HEK293T (cell line): Measurements from ENCODE around the gene FRMD7.

Experiments used
- FOXK2 ChIP-seq: fragments of 450-650 bp; IDR thresholded peaks from 2 replicates; pipeline ENCODE4 v1.6.1; 2016; ENCODE audit warnings: mild to moderate bottlenecking
- FOXM1 ChIP-seq: fragments of 450-650 bp; IDR thresholded peaks from 2 replicates; pipeline ENCODE4 v1.6.1; 2017; ENCODE audit warnings: mild to moderate bottlenecking, borderline replicate concordance
- HDGF ChIP-seq: fragments of 450-650 bp; IDR thresholded peaks from 2 replicates; pipeline ENCODE4 v1.6.1; 2017; ENCODE audit warnings: antibody characterized with exemption, borderline replicate concordance
- L3MBTL2 ChIP-seq: fragments of 450-650 bp; conservative IDR thresholded peaks from 2 replicates; pipeline ENCODE4 v1.6.1; 2016; ENCODE audit warnings: mild to moderate bottlenecking
- SP1 ChIP-seq: fragments of 450-650 bp; IDR thresholded peaks from 2 replicates; pipeline ENCODE4 v1.6.1; 2017

DNA sequence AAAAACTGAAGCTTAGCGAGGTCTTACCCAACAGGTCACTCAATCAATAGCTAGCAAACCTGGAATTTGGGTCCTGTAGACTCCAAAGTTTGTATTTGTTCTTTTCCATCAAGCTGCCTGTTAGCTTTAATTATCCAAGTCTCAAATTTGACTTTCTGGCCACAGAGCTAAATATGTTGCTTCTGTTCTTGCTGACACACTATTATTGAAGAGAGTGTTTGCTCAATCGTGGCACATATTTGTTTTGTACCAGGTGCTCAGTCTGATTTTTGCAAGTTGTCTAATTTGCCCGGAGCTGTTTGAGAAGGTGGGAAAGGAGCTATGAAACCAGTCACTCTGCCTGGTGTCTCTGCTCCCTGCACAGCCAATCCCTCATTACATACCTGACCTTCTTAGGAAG lies 41.7 kb upstream of the FRMD7 start:
- TF ChIP-seq FOXK2 = no peak
- TF ChIP-seq FOXM1 = no peak
- TF ChIP-seq L3MBTL2 = no peak
- TF ChIP-seq SP1 = no peak
- no peak for TF ChIP-seq HDGF
